B cell (primary cell): ENCODE measurements around the gene RAB24. TPM values are rescaled to one million over a fixed set of nuclear protein-coding genes. Genes with fewer than 3 reads are reported as not detected.

Experiments used
- ATAC-seq: fragments of 200-7000 bp; cut with Tn5 transposase; one replicate; pipeline ENCODE4 v1.10.0; 2021; ENCODE audit warnings: low read depth, mild to moderate bottlenecking, moderate number of reproducible peaks, moderate library complexity
- CTCF ChIA-PET: fragments of 350-600 bp; sonication (Branson Sonifier 250); formaldehyde crosslinking; loops from one replicate; lab custom pipeline; 2021; ENCODE audit warnings: antibody characterized with exemption, inconsistent platforms; lab: Charles Lee
- POLR2A ChIA-PET: fragments of 350-600 bp; sonication (Branson Sonifier 250); formaldehyde crosslinking; loops from one replicate; lab custom pipeline; 2021; ENCODE audit warnings: antibody characterized with exemption; lab: Charles Lee
- DNase-seq: peaks from one replicate; pipeline ENCODE4 v3.0.0; 2013
- H2AFZ ChIP-seq: 2 replicates; pipeline ENCODE4 v1.6.1; 2012; ENCODE audit warnings: mild to moderate bottlenecking, low read depth, low read length; ENCODE audit not compliant: insufficient read depth, poor library complexity, severe bottlenecking
- H3K27ac ChIP-seq, 2 donors: 1 replicate in 1 of 2; 2 replicates in 1 of 2; pipeline ENCODE4 v1.5.1; 2012 to 2013; ENCODE audit warnings: low read length in 2 of 2, mild to moderate bottlenecking in 2 of 2, moderate library complexity in 1 of 2
- H3K27me3 ChIP-seq, 4 experiments: fragments of 200-600 bp in 1 of 4; sonication (generic) in 1 of 4; replicated peaks in 1 of 4; 1 replicate in 2 of 4; 2 replicates in 2 of 4; pipeline versions ENCODE4 v1.6.1 to v1.7.0; 2013 to 2016; ENCODE audit warnings: low read length in 3 of 4, mild to moderate bottlenecking in 2 of 4, mixed read lengths in 1 of 4, moderate library complexity in 1 of 4; ENCODE audit not compliant: insufficient read depth in 4 of 4, control insufficient read depth in 3 of 4; ENCODE audit errors: control extremely low read depth in 1 of 4
- H3K36me3 ChIP-seq, 2 experiments: replicated peaks in 1 of 2; 1 replicate in 1 of 2; 2 replicates in 1 of 2; pipeline versions ENCODE4 v1.6.1 to v1.7.1; 2013; ENCODE audit warnings: low read length in 1 of 2; ENCODE audit not compliant: insufficient read depth in 2 of 2, control insufficient read depth in 1 of 2; ENCODE audit errors: control extremely low read depth in 1 of 2, extremely low read depth in 1 of 2
- H3K4me1 ChIP-seq, 2 donors: fragments of 200-600 bp in 1 of 2; sonication (generic) in 1 of 2; 1 replicate in 1 of 2; 2 replicates in 1 of 2; pipeline versions ENCODE4 v1.5.1 to v1.6.1; 2013 to 2017; ENCODE audit warnings: low read length in 2 of 2; ENCODE audit not compliant: control insufficient read depth in 2 of 2, insufficient read depth in 2 of 2
- H3K4me2 ChIP-seq: replicated peaks from 2 replicates; pipeline ENCODE3; 2012; ENCODE audit warnings: mild to moderate bottlenecking, low read depth, low read length; ENCODE audit not compliant: poor library complexity, severe bottlenecking
- H3K4me3 ChIP-seq, 5 experiments: fragments of 200-600 bp in 1 of 5; sonication (generic) in 1 of 5; 1 replicate in 3 of 5; 2 replicates in 2 of 5; pipeline versions ENCODE4 v1.5.1 to v1.7.0; 2011 to 2016; ENCODE audit warnings: low read length in 4 of 5, mild to moderate bottlenecking in 4 of 5, low read depth in 2 of 5, control low read depth in 1 of 5, moderate library complexity in 1 of 5; ENCODE audit not compliant: insufficient read depth in 1 of 5; ENCODE audit errors: control extremely low read depth in 1 of 5, extremely low read depth in 1 of 5
- H3K79me2 ChIP-seq: fragments of 200-600 bp; sonication (generic); one replicate; pipeline ENCODE4 v1.6.0; 2016; ENCODE audit warnings: low read length; ENCODE audit not compliant: control insufficient read depth, insufficient read depth
- H3K9ac ChIP-seq: fragments of 200-600 bp; sonication (generic); 2 replicates; pipeline ENCODE4 v1.6.1; 2017; ENCODE audit warnings: mild to moderate bottlenecking, low read length, moderate library complexity
- H3K9me3 ChIP-seq, 3 donors: one replicate each; pipeline versions ENCODE4 v1.6.1 to v1.7.1; 2013; ENCODE audit warnings: low read length in 2 of 3; ENCODE audit not compliant: control insufficient read depth in 2 of 3, insufficient read depth in 1 of 3; ENCODE audit errors: control extremely low read depth in 1 of 3
- H4K20me1 ChIP-seq: 2 replicates; pipeline ENCODE4 v1.6.0; 2012; ENCODE audit warnings: mild to moderate bottlenecking, low read length; ENCODE audit not compliant: insufficient read depth, control insufficient read depth, poor library complexity, severe bottlenecking
- H3K27ac Mint-ChIP-seq: one replicate; pipeline ENCODE4 v1.8.0; 2021; ENCODE audit warnings: mixed read lengths
- H3K27me3 Mint-ChIP-seq: one replicate; pipeline ENCODE4 v1.8.0; 2021; ENCODE audit warnings: mixed read lengths
- H3K4me1 Mint-ChIP-seq: one replicate; pipeline ENCODE4 v1.8.0; 2021; ENCODE audit warnings: mixed read lengths
- H3K4me3 Mint-ChIP-seq: one replicate; pipeline ENCODE4 v1.8.0; 2021; ENCODE audit warnings: mixed read lengths
- H3K9me3 Mint-ChIP-seq: one replicate; pipeline ENCODE4 v1.8.0; 2022; ENCODE audit warnings: mixed read lengths; ENCODE audit not compliant: insufficient read depth
- EZH2 ChIP-seq: IDR thresholded peaks from 2 replicates; pipeline ENCODE4 v1.6.1; 2012; ENCODE audit warnings: borderline replicate concordance, low read depth, mild to moderate bottlenecking, moderate library complexity, low read length; ENCODE audit not compliant: insufficient read depth, poor library complexity, severe bottlenecking
- WGBS: methylation state at CpG from one replicate; pipeline ENCODE4 v1.1.5; 2013; ENCODE audit warnings: missing lambda C conversion rate; ENCODE audit not compliant: insufficient coverage; 5-methylcytosine and 5-hydroxymethylcytosine counted together
- intact Hi-C: fragments of 100-400 bp; cut with micrococcal nuclease; formaldehyde crosslinking; loops from one replicate; pipeline ENCODE4 v1.10.0; 2022
- polyA plus RNA-seq: library from polyadenylated mRNA; depleted of rRNA; stranded (reverse); fragments of >200 nt; gene quantifications from 2 replicates; pipeline ENCODE4 v1.2.3, GENCODE V29; 2012
- total RNA-seq, 2 donors: library from RNA; stranded (reverse); fragments of 120-200 nt in 1 of 2; gene quantifications; 1 replicate in 1 of 2; 2 replicates in 1 of 2; pipeline versions ENCODE4 v1.2.3 to v1.2.4, GENCODE V29; 2013 to 2022
- TF ChIP-seq, protein P1 (sequence below): fragments of 200-600 bp; IDR thresholded peaks from one replicate; pipeline ENCODE4 v1.8.0; 2022; ENCODE audit warnings: antibody characterized with exemption, mild to moderate bottlenecking

Gene RAB24
- total and polyA plus RNA-seq, 2 donors (not counting 1 experiment from before 2014, with no cell fraction given), result 38.3 to 147 TPM

DNA sequence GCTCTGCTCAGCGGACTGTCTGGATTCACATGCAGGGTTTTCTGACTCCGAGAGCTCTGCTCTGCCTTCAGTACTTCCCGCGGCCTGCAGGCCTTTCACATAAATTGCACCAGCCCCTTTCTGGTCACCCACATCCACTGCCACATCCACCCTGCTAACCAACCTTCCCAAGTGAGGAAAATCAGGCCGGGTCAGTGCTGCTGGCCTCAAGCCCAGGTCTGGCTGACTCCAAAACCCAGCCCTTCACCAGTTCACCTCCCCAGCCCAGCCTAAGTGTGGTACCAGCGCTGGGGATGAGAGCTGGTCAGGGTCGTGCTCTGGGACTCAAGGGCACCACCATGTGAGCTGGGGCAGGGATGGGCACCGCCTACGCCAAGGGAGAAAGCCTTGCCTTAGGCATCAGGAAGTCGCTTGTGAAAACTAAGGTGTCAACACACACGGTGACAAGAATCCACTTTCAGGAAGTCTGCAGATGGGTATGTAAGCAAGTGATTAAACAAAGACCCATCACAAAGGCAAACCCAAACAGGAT is 35.7 kb upstream of the RAB24 start:
- Mint-ChIP-seq H3K4me1 (peaks cover 4% of the 10 kb centered on the region), H3K27ac (no peak overlapping the region), H3K9me3 (no peaks in the 10 kb centered on the region), H3K4me3 (no peak overlapping the region), H3K27me3 (no peaks in the 10 kb centered on the region)
- CTCF ChIA-PET, result no interaction called here
- Histone ChIP-seq H3K4me2 (no peak overlapping the region), H3K4me1 (no peaks in the 10 kb centered on the region), H3K27ac (no peak overlapping the region), H3K9ac (no peak overlapping the region), H3K27me3 (no peaks in the 10 kb centered on the region), H4K20me1 (peaks cover 66% of the 10 kb centered on the region), H3K36me3 (peaks cover 0 to 73% of the 10 kb centered on the region in 2 experiments), H3K4me3 (no peak overlapping the region), H3K9me3 (no peaks in the 10 kb centered on the region), H3K79me2 (peaks cover 69% of the 10 kb centered on the region), H2AFZ (no peak overlapping the region)
- no peak for TF ChIP-seq EZH2
- TF ChIP-seq, protein P1, sequence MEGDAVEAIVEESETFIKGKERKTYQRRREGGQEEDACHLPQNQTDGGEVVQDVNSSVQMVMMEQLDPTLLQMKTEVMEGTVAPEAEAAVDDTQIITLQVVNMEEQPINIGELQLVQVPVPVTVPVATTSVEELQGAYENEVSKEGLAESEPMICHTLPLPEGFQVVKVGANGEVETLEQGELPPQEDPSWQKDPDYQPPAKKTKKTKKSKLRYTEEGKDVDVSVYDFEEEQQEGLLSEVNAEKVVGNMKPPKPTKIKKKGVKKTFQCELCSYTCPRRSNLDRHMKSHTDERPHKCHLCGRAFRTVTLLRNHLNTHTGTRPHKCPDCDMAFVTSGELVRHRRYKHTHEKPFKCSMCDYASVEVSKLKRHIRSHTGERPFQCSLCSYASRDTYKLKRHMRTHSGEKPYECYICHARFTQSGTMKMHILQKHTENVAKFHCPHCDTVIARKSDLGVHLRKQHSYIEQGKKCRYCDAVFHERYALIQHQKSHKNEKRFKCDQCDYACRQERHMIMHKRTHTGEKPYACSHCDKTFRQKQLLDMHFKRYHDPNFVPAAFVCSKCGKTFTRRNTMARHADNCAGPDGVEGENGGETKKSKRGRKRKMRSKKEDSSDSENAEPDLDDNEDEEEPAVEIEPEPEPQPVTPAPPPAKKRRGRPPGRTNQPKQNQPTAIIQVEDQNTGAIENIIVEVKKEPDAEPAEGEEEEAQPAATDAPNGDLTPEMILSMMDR, result no peak
- DNase-seq, result no peak
- 90% methylated on average over 10 of the region's 11 CpGs for WGBS
- no peak for ATAC-seq
- POLR2A ChIA-PET, result no interaction called here
- intact Hi-C loops, result no loop called here

DNA sequence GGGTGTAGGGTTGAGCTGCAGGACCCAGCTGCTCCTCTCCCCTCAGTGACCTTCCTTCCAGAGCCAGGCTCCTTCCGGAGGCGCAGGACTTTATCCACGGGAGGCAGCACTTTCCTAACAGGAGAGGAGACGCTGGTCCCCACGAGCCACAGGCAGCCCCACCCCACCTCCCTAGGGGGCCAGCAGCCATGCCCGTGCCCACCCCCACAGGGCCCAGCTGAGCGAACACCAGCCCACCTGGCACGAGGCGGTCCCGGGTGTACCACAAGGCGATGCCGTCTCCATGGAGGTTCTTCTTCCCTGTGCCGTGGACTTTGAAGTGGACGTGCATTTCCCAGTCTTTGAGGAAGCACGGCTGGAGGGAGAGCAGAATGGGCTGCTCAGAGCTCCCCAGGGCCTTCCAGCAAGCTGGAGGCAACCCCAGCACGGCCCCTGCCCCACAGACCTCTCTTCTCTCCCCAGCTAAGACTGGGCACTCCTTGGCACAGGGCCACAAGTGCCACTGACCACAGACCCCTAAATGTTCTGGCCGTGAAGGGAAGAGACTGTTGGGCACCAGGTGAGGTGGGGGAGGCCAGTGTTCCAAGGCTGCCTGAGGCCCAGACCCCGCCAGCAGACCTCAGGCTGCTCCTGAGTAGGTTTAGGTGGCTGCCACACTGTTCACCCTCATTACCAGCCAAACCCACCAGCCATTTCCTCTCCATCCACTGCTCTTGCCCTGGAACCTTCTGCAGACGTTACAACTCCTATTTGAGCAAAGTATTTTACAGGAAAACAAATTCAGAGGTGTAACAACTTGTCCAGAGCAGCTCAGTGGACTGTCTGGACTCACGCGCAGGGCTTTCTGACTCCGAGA is 35.0 kb upstream of the RAB24 start:
- Histone ChIP-seq H3K27ac (no peak overlapping the region), H3K9ac (no peak overlapping the region), H3K9me3 (no peaks in the 10 kb centered on the region), H4K20me1 (peaks cover 61% of the 10 kb centered on the region), H3K36me3 (peaks cover 0 to 79% of the 10 kb centered on the region in 2 experiments), H3K4me1 (peaks cover 0 to 5% of the 10 kb centered on the region in 2 donors), H3K4me2 (no peak overlapping the region), H3K27me3 (no peaks in the 10 kb centered on the region), H3K4me3 (no peak overlapping the region), H2AFZ (no peak overlapping the region), H3K79me2 (peaks cover 62% of the 10 kb centered on the region)
- Mint-ChIP-seq H3K4me3 (no peak overlapping the region), H3K4me1 (peaks cover 7% of the 10 kb centered on the region), H3K27me3 (no peaks in the 10 kb centered on the region), H3K9me3 (no peaks in the 10 kb centered on the region), H3K27ac (no peak overlapping the region)
- intact Hi-C loops, result no loop called here
- DNase-seq (no peak), ATAC-seq (no peak)
- ChIA-PET POLR2A (no interaction called here), CTCF (interaction anchor here (0.7 kb wide), 1 partner anchor 28 kb away, joined by 4 read pairs; no protein-coding TSS in a partner anchor)
- WGBS, result 94% methylated on average over 21 of the region's 22 CpGs
- TF ChIP-seq EZH2, result no peak
- TF ChIP-seq, protein P1, result no peak
